Astrocyte (in vitro differentiated cells and primary cell): ENCODE results near the gene NDUFS1. TPM values are rescaled to one million over a fixed set of nuclear protein-coding genes. Genes with fewer than 3 reads are reported as not detected.

Source experiments
- DNase-seq: peaks from one replicate; pipeline ENCODE4 v3.0.0-alpha.2; 2010; ENCODE audit warnings: low read depth
- FAIRE-seq: peaks from 2 replicates; lab custom pipeline; 2011; peaks lifted over from hg19 to GRCh38; lab: Jason Lieb, UNC
- H2AFZ ChIP-seq: 2 replicates; pipeline ENCODE4 v1.6.0; 2012; ENCODE audit warnings: low read depth, low read length, inconsistent platforms
- H3K27ac ChIP-seq: 2 replicates; pipeline ENCODE4 v1.5.1; 2011; ENCODE audit warnings: low read depth, low read length, inconsistent platforms
- H3K27me3 ChIP-seq: 2 replicates; pipeline ENCODE4 v1.6.0; 2011; ENCODE audit warnings: low read length, inconsistent platforms; ENCODE audit not compliant: insufficient read depth
- H3K36me3 ChIP-seq: 2 replicates; pipeline ENCODE4 v1.5.1; 2011; ENCODE audit warnings: low read length, inconsistent platforms; ENCODE audit not compliant: insufficient read depth
- H3K4me1 ChIP-seq: 2 replicates; pipeline ENCODE4 v1.5.1; 2011; ENCODE audit warnings: low read length, inconsistent platforms; ENCODE audit not compliant: insufficient read depth
- H3K4me2 ChIP-seq: 2 replicates; pipeline ENCODE4 v1.6.0; 2012; ENCODE audit warnings: low read length, inconsistent platforms
- H3K4me3 ChIP-seq: 2 replicates; pipeline ENCODE4 v1.5.1; 2011; ENCODE audit warnings: low read depth, mild to moderate bottlenecking, low read length, inconsistent platforms; ENCODE audit not compliant: insufficient read depth
- H3K79me2 ChIP-seq: 2 replicates; pipeline ENCODE4 v1.6.0; 2012; ENCODE audit warnings: mild to moderate bottlenecking, low read length, inconsistent platforms; ENCODE audit not compliant: insufficient read depth
- H3K9ac ChIP-seq: 2 replicates; pipeline ENCODE4 v1.6.0; 2012; ENCODE audit warnings: mild to moderate bottlenecking, low read length, inconsistent platforms
- H3K9me3 ChIP-seq: 2 replicates; pipeline ENCODE4 v1.5.1; 2012; ENCODE audit warnings: low read depth, mild to moderate bottlenecking, low read length, inconsistent platforms; ENCODE audit not compliant: insufficient read depth
- H4K20me1 ChIP-seq: 2 replicates; pipeline ENCODE4 v1.6.0; 2012; ENCODE audit warnings: low read length, inconsistent platforms; ENCODE audit not compliant: insufficient read depth
- H3K27ac Mint-ChIP-seq: one replicate; pipeline ENCODE4 v1.8.0; 2021; ENCODE audit warnings: mild to moderate bottlenecking, mixed read lengths; ENCODE audit not compliant: unreplicated experiment
- H3K27me3 Mint-ChIP-seq: one replicate; pipeline ENCODE4 v1.8.0; 2021; ENCODE audit warnings: low read depth, mixed read lengths; ENCODE audit not compliant: unreplicated experiment
- H3K36me3 Mint-ChIP-seq: one replicate; pipeline ENCODE4 v1.8.0; 2021; ENCODE audit warnings: low read depth, mixed read lengths; ENCODE audit not compliant: unreplicated experiment
- H3K4me1 Mint-ChIP-seq: one replicate; pipeline ENCODE4 v1.8.0; 2021; ENCODE audit warnings: low read depth, mixed read lengths; ENCODE audit not compliant: unreplicated experiment
- H3K4me3 Mint-ChIP-seq: one replicate; pipeline ENCODE4 v1.8.0; 2021; ENCODE audit warnings: mild to moderate bottlenecking, moderate library complexity, mixed read lengths; ENCODE audit not compliant: unreplicated experiment
- H3K9me3 Mint-ChIP-seq: one replicate; pipeline ENCODE4 v1.8.0; 2021; ENCODE audit warnings: mild to moderate bottlenecking, mixed read lengths; ENCODE audit not compliant: unreplicated experiment
- CTCF ChIP-seq: IDR thresholded peaks from 2 replicates; pipeline ENCODE4 v1.5.1; 2011; ENCODE audit warnings: low read depth, mild to moderate bottlenecking, inconsistent platforms, low read length, moderate library complexity; ENCODE audit not compliant: insufficient read depth
- EZH2 ChIP-seq: IDR thresholded peaks from 2 replicates; pipeline ENCODE4 v1.6.1; 2012; ENCODE audit warnings: mild to moderate bottlenecking, low read length, inconsistent platforms; ENCODE audit not compliant: insufficient read depth
- total RNA-seq: library from RNA; stranded (reverse); gene quantifications from 2 replicates; pipeline ENCODE4 v1.2.1, GENCODE V29; 2021

NDUFS1 gene
- total RNA-seq, 1 donor from 2014 or later: 100 TPM

DNA sequence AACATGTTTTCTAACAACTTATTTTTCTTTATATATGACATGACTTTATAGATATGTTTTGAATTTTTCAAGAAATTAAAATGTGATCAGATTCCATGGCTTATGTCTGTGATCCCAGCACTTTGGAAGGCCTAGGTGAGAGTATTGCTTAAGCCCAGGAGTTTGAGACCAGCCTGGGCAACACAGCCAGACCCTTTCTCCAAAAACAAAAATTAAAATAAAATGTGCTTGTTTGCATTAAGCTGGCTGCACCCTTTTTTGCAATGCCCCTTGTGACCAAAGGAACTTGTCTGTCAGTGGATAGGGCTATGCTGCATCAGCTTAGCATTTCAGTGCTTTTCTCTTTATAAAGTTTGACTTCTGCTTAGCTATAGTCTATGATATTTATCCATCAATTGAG is 71.0 kb downstream of the NDUFS1 start:
- Histone ChIP-seq H3K4me1 (peaks cover 8% of the 10 kb centered on the region), H3K9ac (no peak overlapping the region), H3K27ac (no peak overlapping the region), H3K4me3 (no peak overlapping the region), H3K27me3 (no peaks in the 10 kb centered on the region), H3K9me3 (no peaks in the 10 kb centered on the region), H3K79me2 (peaks cover 47% of the 10 kb centered on the region), H4K20me1 (peaks cover 5% of the 10 kb centered on the region), H2AFZ (no peak overlapping the region), H3K36me3 (peaks cover 2% of the 10 kb centered on the region), H3K4me2 (no peak overlapping the region)
- Mint-ChIP-seq H3K4me3 (peak overlapping the region; percentile 73), H3K27ac (no peak overlapping the region), H3K9me3 (no peaks in the 10 kb centered on the region), H3K27me3 (no peaks in the 10 kb centered on the region), H3K36me3 (peaks cover 3% of the 10 kb centered on the region), H3K4me1 (no peaks in the 10 kb centered on the region)
- FAIRE-seq (no peak), DNase-seq (no peak)
- TF ChIP-seq CTCF (no peak), EZH2 (no peak)

GRCh38 chr2:206086716-206087350 is 72.4 kb downstream of the NDUFS1 start:
- H3K27ac Mint-ChIP-seq: peak overlapping the region; percentile 70
- Histone ChIP-seq H2AFZ (no peak overlapping the region), H3K9ac (peak overlapping the region; percentile 100), H3K4me3 (peak overlapping the region; percentile 98), H3K9me3 (no peaks in the 10 kb centered on the region), H3K79me2 (peaks cover 60% of the 10 kb centered on the region), H3K36me3 (peaks cover 2% of the 10 kb centered on the region), H3K27me3 (no peaks in the 10 kb centered on the region), H3K4me2 (peak overlapping the region; percentile 98), H3K27ac (peak overlapping the region; percentile 97), H3K4me1 (peaks cover 8% of the 10 kb centered on the region), H4K20me1 (peaks cover 9% of the 10 kb centered on the region)
- H3K9me3 Mint-ChIP-seq: no peaks in the 10 kb centered on the region
- H3K4me3 Mint-ChIP-seq: peak overlapping the region; percentile 99
- peaks cover 3% of the 10 kb centered on the region for H3K36me3 Mint-ChIP-seq
- no peak for FAIRE-seq
- TF ChIP-seq CTCF (no peak), EZH2 (no peak)
- no peaks in the 10 kb centered on the region for H3K27me3 Mint-ChIP-seq
- no peak for DNase-seq
- H3K4me1 Mint-ChIP-seq: no peaks in the 10 kb centered on the region

DNA sequence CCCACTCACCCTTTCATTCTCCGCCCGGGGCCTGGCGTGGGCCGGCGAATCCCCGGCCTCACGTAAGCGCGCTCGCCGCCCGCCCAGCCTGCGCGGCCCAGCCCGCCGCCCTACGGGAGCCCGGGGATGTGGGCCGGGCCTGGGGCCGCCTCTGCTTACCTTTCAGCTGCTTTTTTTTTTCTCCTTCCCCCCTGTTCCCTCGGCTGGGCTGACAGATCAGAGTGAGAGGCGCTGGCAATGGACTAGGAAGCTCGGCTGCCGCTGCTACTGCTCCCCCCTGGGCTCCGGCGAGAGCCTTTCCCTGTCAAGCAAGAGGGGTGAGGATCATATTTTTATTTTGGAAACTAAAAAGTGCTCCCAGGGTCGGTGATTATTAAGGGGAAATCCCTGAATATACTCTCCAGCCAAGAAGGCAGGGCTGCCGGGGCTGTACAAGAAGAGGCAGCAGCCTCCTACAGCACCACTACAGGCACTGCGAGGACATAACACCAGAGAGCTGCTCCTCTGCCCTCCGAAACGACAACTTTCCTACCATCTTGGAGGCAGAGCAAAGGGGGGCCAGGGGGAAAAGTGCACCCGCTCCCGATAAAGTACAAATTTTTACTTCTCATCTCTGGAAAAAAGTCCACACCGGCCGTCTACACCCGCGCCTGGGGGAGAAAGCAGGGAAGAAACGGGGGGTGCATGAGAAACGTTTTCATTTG is 73.3 kb downstream of the NDUFS1 start, which contains the start of gene INO80D:
Gene INO80D, minus strand, starts transcription at position 433 of the 704 bp plus-strand sequence. CDS start 23,158 bp downstream, outside the sequence.
- peak within 1 kb of the TSS; percentile 84 for H2AFZ ChIP-seq
- peaks cover 2% of the 10 kb centered on the region for H3K36me3 ChIP-seq
- no peaks in the 10 kb centered on the region for H3K9me3 Mint-ChIP-seq
- H3K9me3 ChIP-seq: no peaks in the 10 kb centered on the region
- peak within 1 kb of the TSS; percentile 100 for H3K9ac ChIP-seq
- H3K4me3 Mint-ChIP-seq: peak within 1 kb of the TSS; percentile 99
- no peaks in the 10 kb centered on the region for H3K27me3 ChIP-seq
- H3K4me1 Mint-ChIP-seq: no peaks in the 10 kb centered on the region
- H3K4me2 ChIP-seq: peak within 1 kb of the TSS; percentile 98
- peaks cover 70% of the 10 kb centered on the region for H3K79me2 ChIP-seq
- H3K27ac Mint-ChIP-seq: peak within 1 kb of the TSS; percentile 98
- H3K27me3 Mint-ChIP-seq: no peaks in the 10 kb centered on the region
- H3K4me1 ChIP-seq: peaks cover 8% of the 10 kb centered on the region
- peak within 1 kb of the TSS; percentile 98 for H3K4me3 ChIP-seq
- TF ChIP-seq CTCF (peak; percentile 43), EZH2 (no peak)
- peak within 1 kb of the TSS; percentile 97 for H3K27ac ChIP-seq
- DNase-seq (peak; percentile 76), FAIRE-seq (no peak)
- peaks cover 9% of the 10 kb centered on the region for H4K20me1 ChIP-seq
- H3K36me3 Mint-ChIP-seq: peaks cover 3% of the 10 kb centered on the region
